ENCODE measurements around the gene SATB2.

Gene SATB2

GRCh38 chr2:199488772-199489400 lies 31.1 kb upstream of the SATB2 start:
- peak; percentile 89 for TF ChIP-seq CTCF (IDR thresholded peaks at IDR 0.05; ENCODE audit: low read depth, low read length)
- DNase-seq (ENCODE audit: low read depth in 2 of 2): peak; percentile 66 to 73

GRCh38 chr2:199485732-199486335 lies 28.1 kb upstream of the SATB2 start:
- H3K4me3 ChIP-seq (replicated peaks in 1 of 2; ENCODE audit: low read depth in 2 of 2, low read length in 2 of 2): no peak overlapping the region
- peak; percentile 59 to 70 for DNase-seq (ENCODE audit: low read depth in 2 of 2)
- peak; percentile 78 for TF ChIP-seq CTCF (IDR thresholded peaks at IDR 0.05; ENCODE audit: low read depth, low read length)

More at GRCh38 chr2:199488772-199489400, 31.1 kb upstream of the SATB2 start:
- H3K4me3 ChIP-seq (replicated peaks in 1 of 2; ENCODE audit: low read depth in 2 of 2, low read length in 2 of 2): no peak overlapping the region

- peak; percentile 33 for TF ChIP-seq CTCF (IDR thresholded peaks at IDR 0.05; ENCODE audit: low read depth, low read length)
- DNase-seq (ENCODE audit: low read depth in 2 of 2): peak in 1 of 2 donors; percentile 31
- no peak overlapping the region for H3K4me3 ChIP-seq (replicated peaks in 1 of 2; ENCODE audit: low read depth in 2 of 2, low read length in 2 of 2)
Measured at GRCh38 chr2:199484927-199485326, 27.2 kb upstream of the SATB2 start.

- no peak for TF ChIP-seq CTCF (IDR thresholded peaks at IDR 0.05; ENCODE audit: low read depth, low read length)
- H3K4me3 ChIP-seq (replicated peaks in 1 of 2; ENCODE audit: low read depth in 2 of 2, low read length in 2 of 2): no peak overlapping the region
- no peak for DNase-seq (ENCODE audit: low read depth in 2 of 2)
Measured at GRCh38 chr2:199480966-199481365, 23.2 kb upstream of the SATB2 start.

GRCh38 chr2:199477277-199477834 lies 19.6 kb upstream of the SATB2 start:
- TF ChIP-seq CTCF (IDR thresholded peaks at IDR 0.05; ENCODE audit: low read depth, low read length): no peak
- no peak overlapping the region for H3K4me3 ChIP-seq (replicated peaks in 1 of 2; ENCODE audit: low read depth in 2 of 2, low read length in 2 of 2)
- no peak for DNase-seq (ENCODE audit: low read depth in 2 of 2)

- TF ChIP-seq CTCF (IDR thresholded peaks at IDR 0.05; ENCODE audit: low read depth, low read length): peak; percentile 70
- no peak overlapping the region for H3K4me3 ChIP-seq (replicated peaks in 1 of 2; ENCODE audit: low read depth in 2 of 2, low read length in 2 of 2)
- peak; percentile 42 to 50 for DNase-seq (ENCODE audit: low read depth in 2 of 2)
Measured at GRCh38 chr2:199471443-199472057, 13.8 kb upstream of the SATB2 start.
